ENCODE data around the gene GLYR1. TPM values are rescaled to one million over a fixed set of nuclear protein-coding genes. Genes with fewer than 3 reads are reported as not detected.

The GLYR1 gene
- total and polyA plus RNA-seq, 4 donors: 36.2 to 88.1 (median 70.2) TPM

DNA sequence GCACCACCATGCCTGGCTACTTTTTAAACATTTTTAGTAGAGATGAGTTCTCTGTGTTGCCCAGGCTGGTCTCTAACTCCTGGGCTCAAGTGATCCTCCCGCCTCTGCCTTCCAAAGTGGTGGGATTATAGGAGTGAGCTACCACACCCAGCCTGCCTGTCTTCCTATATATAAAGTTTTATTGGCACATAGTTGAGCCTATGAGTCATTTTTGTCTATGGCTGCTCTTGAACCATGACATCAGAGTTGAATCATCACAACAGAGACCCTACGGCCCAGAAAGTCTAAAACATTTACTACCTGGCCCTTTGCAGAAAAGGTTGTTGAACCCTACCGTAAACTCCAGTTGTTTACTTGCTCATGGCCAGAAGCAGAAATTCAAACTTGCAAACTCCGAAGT lies 66.9 kb downstream of the GLYR1 start:
- Histone ChIP-seq H3K36me3 (ENCODE audit: control insufficient read depth in 4 of 4, insufficient read depth in 4 of 4, low read length in 4 of 4) (no peaks in the 10 kb centered on the region), H3K9me3 (ENCODE audit: control insufficient read depth in 4 of 4, insufficient read depth in 3 of 4, low read length in 3 of 4) (no peaks in the 10 kb centered on the region), H3K27me3 (ENCODE audit: control insufficient read depth in 3 of 3, insufficient read depth in 3 of 3, low read length in 2 of 3) (no peaks in the 10 kb centered on the region), H3K4me1 (ENCODE audit: control insufficient read depth in 5 of 5, insufficient read depth in 5 of 5, low read length in 5 of 5) (no peaks in the 10 kb centered on the region), H3K9ac (ENCODE audit: insufficient read depth in 1 of 2, low read length in 2 of 2) (no peak overlapping the region), H3K27ac (ENCODE audit: low read depth in 1 of 2, low read length in 1 of 2) (no peak overlapping the region), H3K4me3 (no peak overlapping the region)
- WGBS, 2 donors: 91 to 92% methylated on average over 4 of the region's 4 CpGs
- DNase-seq: no peak
- ATAC-seq (ENCODE audit: insufficient read depth, low FRiP score): no peak
- TF ChIP-seq, protein P1, sequence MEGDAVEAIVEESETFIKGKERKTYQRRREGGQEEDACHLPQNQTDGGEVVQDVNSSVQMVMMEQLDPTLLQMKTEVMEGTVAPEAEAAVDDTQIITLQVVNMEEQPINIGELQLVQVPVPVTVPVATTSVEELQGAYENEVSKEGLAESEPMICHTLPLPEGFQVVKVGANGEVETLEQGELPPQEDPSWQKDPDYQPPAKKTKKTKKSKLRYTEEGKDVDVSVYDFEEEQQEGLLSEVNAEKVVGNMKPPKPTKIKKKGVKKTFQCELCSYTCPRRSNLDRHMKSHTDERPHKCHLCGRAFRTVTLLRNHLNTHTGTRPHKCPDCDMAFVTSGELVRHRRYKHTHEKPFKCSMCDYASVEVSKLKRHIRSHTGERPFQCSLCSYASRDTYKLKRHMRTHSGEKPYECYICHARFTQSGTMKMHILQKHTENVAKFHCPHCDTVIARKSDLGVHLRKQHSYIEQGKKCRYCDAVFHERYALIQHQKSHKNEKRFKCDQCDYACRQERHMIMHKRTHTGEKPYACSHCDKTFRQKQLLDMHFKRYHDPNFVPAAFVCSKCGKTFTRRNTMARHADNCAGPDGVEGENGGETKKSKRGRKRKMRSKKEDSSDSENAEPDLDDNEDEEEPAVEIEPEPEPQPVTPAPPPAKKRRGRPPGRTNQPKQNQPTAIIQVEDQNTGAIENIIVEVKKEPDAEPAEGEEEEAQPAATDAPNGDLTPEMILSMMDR (IDR thresholded peaks at IDR 0.05; ENCODE audit: control extremely low read depth, extremely low read depth): no peak

DNA sequence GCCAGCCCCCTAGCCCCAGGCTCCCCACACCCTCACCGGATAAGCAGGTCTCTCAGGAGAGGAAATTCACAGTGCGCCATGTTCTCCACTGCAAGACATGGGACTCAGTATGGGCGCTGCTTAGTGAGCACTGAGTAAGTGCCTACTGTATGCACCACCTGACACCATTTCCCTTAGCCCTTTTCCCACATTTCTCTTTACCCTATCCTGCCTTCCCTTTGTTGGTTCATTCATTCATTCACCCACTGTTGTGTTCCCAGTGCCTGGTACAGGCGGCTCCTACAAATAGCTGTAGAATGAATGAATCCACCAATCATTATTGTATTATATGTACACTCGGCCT lies 69.1 kb downstream of the GLYR1 start:
- ATAC-seq (ENCODE audit: insufficient read depth, low FRiP score) (no peak), DNase-seq (no peak)
- Histone ChIP-seq H3K27ac (ENCODE audit: low read depth in 1 of 2, low read length in 1 of 2) (no peak overlapping the region), H3K9me3 (ENCODE audit: control insufficient read depth in 4 of 4, insufficient read depth in 3 of 4, low read length in 3 of 4) (no peaks in the 10 kb centered on the region), H3K4me3 (no peak overlapping the region), H3K9ac (ENCODE audit: insufficient read depth in 1 of 2, low read length in 2 of 2) (no peak overlapping the region), H3K4me1 (ENCODE audit: control insufficient read depth in 5 of 5, insufficient read depth in 5 of 5, low read length in 5 of 5) (peaks cover 0 to 2% (median 0%) of the 10 kb centered on the region in 5 donors), H3K27me3 (ENCODE audit: control insufficient read depth in 3 of 3, insufficient read depth in 3 of 3, low read length in 2 of 3) (no peaks in the 10 kb centered on the region), H3K36me3 (ENCODE audit: control insufficient read depth in 4 of 4, insufficient read depth in 4 of 4, low read length in 4 of 4) (no peaks in the 10 kb centered on the region)
- WGBS, 2 donors: 86 to 95% methylated on average over 5 of the region's 5 CpGs
- TF ChIP-seq, protein P1 (IDR thresholded peaks at IDR 0.05; ENCODE audit: control extremely low read depth, extremely low read depth): no peak

DNA sequence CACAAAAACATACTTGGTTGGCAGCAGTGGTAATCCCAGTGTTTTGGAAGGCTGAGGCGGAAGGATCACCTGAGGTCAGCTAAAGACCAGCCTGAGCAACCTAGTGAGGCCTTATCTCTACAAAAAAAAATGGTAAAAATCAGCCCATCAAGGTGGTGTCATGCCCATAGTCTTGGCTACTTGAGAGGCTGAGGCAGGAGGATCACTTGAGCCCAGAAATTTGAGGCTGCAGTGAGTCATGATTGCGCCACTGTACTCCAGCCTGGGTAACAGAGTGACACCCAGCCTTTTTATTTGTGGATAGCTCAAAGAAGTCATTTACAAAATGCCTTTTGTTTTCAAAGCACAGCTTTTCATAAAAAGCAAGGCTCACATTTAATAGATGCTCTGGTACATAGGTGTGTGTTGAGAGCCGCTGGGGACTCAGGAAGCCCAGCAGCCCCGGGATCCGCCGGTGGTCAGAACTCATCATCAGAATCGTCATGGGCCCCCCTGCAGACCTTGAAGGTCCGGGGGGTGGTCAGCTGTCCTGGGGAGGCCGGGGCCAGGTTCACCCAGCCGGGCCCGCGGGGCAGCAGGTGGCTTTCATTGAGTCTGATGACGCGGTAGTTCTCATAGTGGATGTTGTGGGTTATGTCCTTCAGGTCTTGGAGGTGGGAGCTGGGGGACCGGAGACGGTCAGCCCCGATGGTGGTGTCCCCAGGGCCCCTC lies 69.6 kb downstream of the GLYR1 start:
- TF ChIP-seq, protein P1 (IDR thresholded peaks at IDR 0.05; ENCODE audit: control extremely low read depth, extremely low read depth): no peak
- Histone ChIP-seq H3K9me3 (ENCODE audit: control insufficient read depth in 4 of 4, insufficient read depth in 3 of 4, low read length in 3 of 4) (no peaks in the 10 kb centered on the region), H3K36me3 (ENCODE audit: control insufficient read depth in 4 of 4, insufficient read depth in 4 of 4, low read length in 4 of 4) (no peaks in the 10 kb centered on the region), H3K27ac (ENCODE audit: low read depth in 1 of 2, low read length in 1 of 2) (no peak overlapping the region), H3K4me3 (no peak overlapping the region), H3K9ac (ENCODE audit: insufficient read depth in 1 of 2, low read length in 2 of 2) (no peak overlapping the region), H3K4me1 (ENCODE audit: control insufficient read depth in 5 of 5, insufficient read depth in 5 of 5, low read length in 5 of 5) (peaks cover 0 to 2% (median 0%) of the 10 kb centered on the region in 5 donors), H3K27me3 (ENCODE audit: control insufficient read depth in 3 of 3, insufficient read depth in 3 of 3, low read length in 2 of 3) (no peaks in the 10 kb centered on the region)
- WGBS, 2 donors: 87 to 93% methylated on average over 17 of the region's 17 CpGs
- DNase-seq (no peak), ATAC-seq (ENCODE audit: insufficient read depth, low FRiP score) (no peak)

Measured in lung (tissue), 12 donors.